H1 (cell line): ENCODE results near the gene SCGB2B2. TPM values are rescaled to one million over a fixed set of nuclear protein-coding genes. Genes with fewer than 3 reads are reported as not detected.

Source experiments
- CTCF ChIA-PET: fragments of 300-600 bp; sonication (Branson Sonifier 250); formaldehyde crosslinking; loops from one replicate; lab custom pipeline; 2021; ENCODE audit not compliant: partially characterized antibody; lab: Charles Lee
- POLR2A ChIA-PET: fragments of 300-600 bp; sonication (Branson Sonifier 250); formaldehyde crosslinking; loops from one replicate; lab custom pipeline; 2021; ENCODE audit warnings: inconsistent platforms; ENCODE audit not compliant: partially characterized antibody; lab: Charles Lee
- DNase-seq, 2 experiments: peaks; one replicate each; pipeline versions ENCODE4 v3.0.0 to v3.0.0-alpha.2; 2010 to 2022; ENCODE audit warnings: low spot score in 2 of 2, low read depth in 1 of 2, mixed read lengths in 1 of 2
- FAIRE-seq: peaks from 2 replicates; lab custom pipeline; 2011; peaks lifted over from hg19 to GRCh38; lab: Jason Lieb, UNC
- H2AFZ ChIP-seq: 2 replicates; pipeline ENCODE4 v1.8.1; 2012; ENCODE audit warnings: low read length, inconsistent platforms
- H2AK5ac ChIP-seq: 2 replicates; pipeline ENCODE4 v1.6.1; 2013; ENCODE audit warnings: low read depth, low read length
- H2BK120ac ChIP-seq: replicated peaks from 2 replicates; pipeline ENCODE3; 2013; ENCODE audit warnings: low read depth, low read length, inconsistent platforms
- H2BK12ac ChIP-seq: 2 replicates; pipeline ENCODE4 v1.6.1; 2013; ENCODE audit warnings: low read depth, low read length
- H2BK15ac ChIP-seq: 2 replicates; pipeline ENCODE4 v1.6.1; 2013; ENCODE audit warnings: low read length
- H2BK20ac ChIP-seq: 2 replicates; pipeline ENCODE4 v1.6.1; 2013; ENCODE audit warnings: low read length
- H2BK5ac ChIP-seq: 2 replicates; pipeline ENCODE4 v1.6.1; 2013; ENCODE audit warnings: low read depth, low read length
- H3K14ac ChIP-seq: 2 replicates; pipeline ENCODE4 v1.6.1; 2013; ENCODE audit warnings: inconsistent platforms; ENCODE audit not compliant: insufficient read length
- H3K18ac ChIP-seq: 2 replicates; pipeline ENCODE4 v1.6.1; 2013; ENCODE audit warnings: low read length; ENCODE audit errors: extremely low read depth
- H3K23ac ChIP-seq: 2 replicates; pipeline ENCODE4 v1.6.1; 2013; ENCODE audit warnings: inconsistent platforms; ENCODE audit not compliant: insufficient read length
- H3K23me2 ChIP-seq: 2 replicates; pipeline ENCODE4 v1.6.1; 2013; ENCODE audit warnings: low read depth, low read length
- H3K27ac ChIP-seq: 2 replicates; pipeline ENCODE4 v1.6.1; 2011; ENCODE audit warnings: low read depth, low read length, inconsistent platforms
- H3K27me3 ChIP-seq, 4 experiments: replicated peaks in 1 of 4; 1 replicate in 1 of 4; 2 replicates in 3 of 4; pipeline versions ENCODE4 v1.6.1 to v1.8.1; 2011 to 2013; ENCODE audit warnings: low read length in 3 of 4, mild to moderate bottlenecking in 3 of 4, inconsistent platforms in 2 of 4, mixed read lengths in 2 of 4, moderate library complexity in 1 of 4; ENCODE audit not compliant: control insufficient read depth in 3 of 4, insufficient read depth in 3 of 4; ENCODE audit errors: extremely low read depth in 1 of 4
- H3K36me3 ChIP-seq, 4 experiments: 2 replicates each; pipeline versions ENCODE4 v1.6.1 to v1.8.1; 2011 to 2013; ENCODE audit warnings: mild to moderate bottlenecking in 4 of 4, low read length in 3 of 4, moderate library complexity in 2 of 4, control low read depth in 1 of 4, inconsistent platforms in 1 of 4; ENCODE audit not compliant: insufficient read depth in 4 of 4, control insufficient read depth in 2 of 4
- H3K4ac ChIP-seq: replicated peaks from 2 replicates; pipeline ENCODE3; 2013; ENCODE audit warnings: low read length, low read depth, mixed read lengths, inconsistent platforms; ENCODE audit not compliant: insufficient read length
- H3K4me1 ChIP-seq, 4 experiments: replicated peaks in 1 of 4; 1 replicate in 1 of 4; 2 replicates in 3 of 4; pipeline versions ENCODE4 v1.6.1 to v1.8.1; 2011 to 2013; ENCODE audit warnings: low read length in 3 of 4, inconsistent platforms in 2 of 4, mixed read lengths in 1 of 4; ENCODE audit not compliant: insufficient read depth in 4 of 4, control insufficient read depth in 3 of 4
- H3K4me2 ChIP-seq, 2 experiments: 2 replicates each; pipeline versions ENCODE4 v1.6.1 to v1.8.1; 2011 to 2013; ENCODE audit warnings: low read depth in 2 of 2, low read length in 2 of 2, control low read depth in 1 of 2, inconsistent platforms in 1 of 2, mild to moderate bottlenecking in 1 of 2; ENCODE audit not compliant: insufficient read depth in 1 of 2
- H3K4me3 ChIP-seq, 4 experiments: fragments of 200-600, 300-600 bp in 1 of 4; sonication (generic), shearing (Covaris generic), sonication (Bioruptor Twin) in 1 of 4; 2 replicates each; pipeline versions ENCODE4 v1.5.1 to v1.8.1; 2011 to 2016; ENCODE audit warnings: low read length in 4 of 4, low read depth in 3 of 4, control low read depth in 2 of 4, inconsistent platforms in 2 of 4, mild to moderate bottlenecking in 2 of 4, mixed read lengths in 1 of 4, moderate library complexity in 1 of 4; ENCODE audit not compliant: insufficient read depth in 2 of 4; ENCODE audit errors: extremely low read depth in 1 of 4
- H3K56ac ChIP-seq: replicated peaks from 2 replicates; pipeline ENCODE3; 2013; ENCODE audit warnings: low read depth, mild to moderate bottlenecking, mixed read lengths, low read length, inconsistent platforms; ENCODE audit not compliant: insufficient read length
- H3K79me1 ChIP-seq: 2 replicates; pipeline ENCODE4 v1.6.1; 2013; ENCODE audit warnings: low read depth, low read length, control low read depth
- H3K79me2 ChIP-seq, 2 experiments: 2 replicates each; pipeline versions ENCODE4 v1.6.1 to v1.8.1; 2012 to 2013; ENCODE audit warnings: low read length in 2 of 2, mild to moderate bottlenecking in 2 of 2, inconsistent platforms in 1 of 2; ENCODE audit not compliant: insufficient read depth in 2 of 2, control insufficient read depth in 1 of 2
- H3K9ac ChIP-seq, 4 experiments: replicated peaks in 1 of 4; 1 replicate in 1 of 4; 2 replicates in 3 of 4; pipeline versions ENCODE4 v1.6.1 to v1.8.1; 2011 to 2013; ENCODE audit warnings: low read depth in 3 of 4, low read length in 3 of 4, control low read depth in 2 of 4, mild to moderate bottlenecking in 2 of 4, moderate library complexity in 2 of 4, inconsistent platforms in 1 of 4; ENCODE audit errors: extremely low read depth in 1 of 4
- H3K9me3 ChIP-seq, 2 experiments: 2 replicates each; pipeline versions ENCODE4 v1.6.1 to v1.8.1; 2012 to 2013; ENCODE audit warnings: mild to moderate bottlenecking in 2 of 2, moderate library complexity in 2 of 2, control low read depth in 1 of 2, inconsistent platforms in 1 of 2, low read depth in 1 of 2, low read length in 1 of 2, mixed read lengths in 1 of 2; ENCODE audit not compliant: insufficient read depth in 2 of 2
- H4K20me1 ChIP-seq, 2 experiments: replicated peaks in 1 of 2; 2 replicates each; pipeline versions ENCODE3 to v1.8.1; 2011 to 2013; ENCODE audit warnings: inconsistent platforms in 2 of 2, low read length in 2 of 2, mild to moderate bottlenecking in 1 of 2; ENCODE audit not compliant: insufficient read depth in 2 of 2, control insufficient read depth in 1 of 2
- H4K5ac ChIP-seq: 2 replicates; pipeline ENCODE4 v1.6.1; 2013; ENCODE audit warnings: low read length, low read depth, mixed read lengths, inconsistent platforms; ENCODE audit not compliant: insufficient read length
- H4K8ac ChIP-seq: 2 replicates; pipeline ENCODE4 v1.8.0; 2013; ENCODE audit warnings: mild to moderate bottlenecking, moderate library complexity, low read length, inconsistent platforms; ENCODE audit not compliant: insufficient read depth; ENCODE audit errors: extremely low read depth
- H4K91ac ChIP-seq: replicated peaks from 2 replicates; pipeline ENCODE3; 2013; ENCODE audit warnings: low read length, mixed read lengths, inconsistent platforms; ENCODE audit not compliant: insufficient read length
- HDAC2 ChIP-seq, 2 experiments: fragments of 300-600 bp in 1 of 2; sonication (generic) in 1 of 2; IDR thresholded peaks; 2 replicates each; pipeline ENCODE4 v1.6.1; 2011 to 2012; ENCODE audit warnings: low read depth in 2 of 2, low read length in 2 of 2, mild to moderate bottlenecking in 2 of 2, moderate library complexity in 2 of 2, borderline replicate concordance in 1 of 2, inconsistent platforms in 1 of 2
- WGBS, 2 experiments: shearing (Covaris generic) in 1 of 2; methylation state at CpG; one replicate each; pipeline versions ENCODE4 v1.1.6 to v1.1.7; 2013 to 2015; ENCODE audit warnings: low lambda C conversion rate in 2 of 2, mixed read lengths in 2 of 2, inconsistent platforms in 1 of 2, low coverage in 1 of 2, missing lambda C conversion rate in 1 of 2; ENCODE audit not compliant: insufficient replicate concordance in 2 of 2, insufficient coverage in 1 of 2, insufficient read length in 1 of 2; ENCODE audit errors: extremely low coverage in 1 of 2, missing lambda C conversion rate in 1 of 2; 5-methylcytosine and 5-hydroxymethylcytosine counted together
- polyA plus RNA-seq, 7 experiments: library from polyadenylated mRNA; depleted of rRNA in 3 of 7; stranded (reverse) in 5 of 7; unstranded in 2 of 7; fragments of >200 nt in 5 of 7; fragments of 200-250 nt in 2 of 7; gene quantifications; 1 replicate in 5 of 7; 2 replicates in 1 of 7; 4 replicates in 1 of 7; pipeline versions ENCODE4 v1.2.1 to v1.2.3, GENCODE V29; 2011 to 2013; ENCODE audit warnings: missing spikeins in 2 of 7, mixed read lengths in 2 of 7
- total RNA-seq: library from RNA; stranded (reverse); fragmentation: NEBNext Ultra II Directional; extraction: Animal tissue kit (Norgen Biotek cat#: 25700); gene quantifications from 2 replicates; pipeline ENCODE4 v1.2.1, GENCODE V29; 2021

Gene SCGB2B2
- total and polyA plus RNA-seq, 2 of the 8 experiments (the other 6 are each of a cell fraction or from before 2014, with no cell fraction given): 0.09 TPM; not detected in 1

DNA sequence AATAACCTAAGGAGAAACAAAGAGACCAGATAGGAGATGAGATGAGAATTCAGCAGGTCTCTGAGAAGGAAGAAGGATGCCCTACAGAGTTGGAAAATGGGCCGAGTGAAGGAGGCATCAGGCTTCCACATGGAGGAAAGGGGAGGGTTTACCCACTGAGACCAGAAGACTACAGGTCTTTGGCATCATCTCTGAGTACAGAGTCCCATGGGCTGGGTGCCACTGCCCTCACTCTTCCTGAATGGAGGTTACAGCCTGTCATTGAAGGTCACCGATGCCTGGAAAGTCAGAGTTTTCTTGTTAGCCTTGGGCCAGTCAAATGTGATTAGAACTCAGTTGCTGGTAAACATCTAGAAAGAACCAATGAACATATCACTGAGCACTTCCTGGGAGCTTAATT lies 10.4 kb upstream of the SCGB2B2 start:
- H3K4me1 ChIP-seq: no peaks in the 10 kb centered on the region
- H2BK5ac ChIP-seq: no peak overlapping the region
- no peak overlapping the region for H2AFZ ChIP-seq
- H3K9me3 ChIP-seq: peaks cover 38 to 43% of the 10 kb centered on the region in 2 experiments
- H2BK120ac ChIP-seq: no peak overlapping the region
- no peak overlapping the region for H4K91ac ChIP-seq
- H3K14ac ChIP-seq: no peak overlapping the region
- 58% methylated on average over 2 of the region's 2 CpGs; no CpG with 5 or more reads in 1 of the 2 experiments for WGBS, 2 experiments
- no peak overlapping the region for H3K4me2 ChIP-seq
- no peak overlapping the region for H2BK20ac ChIP-seq
- H2BK15ac ChIP-seq: no peak overlapping the region
- no peaks in the 10 kb centered on the region for H3K79me2 ChIP-seq
- FAIRE-seq (no peak), DNase-seq (no peak)
- no peaks in the 10 kb centered on the region for H3K79me1 ChIP-seq
- no peak overlapping the region for H4K8ac ChIP-seq
- no peak overlapping the region for H3K27ac ChIP-seq
- H3K36me3 ChIP-seq: peaks cover 0 to 32% (median 17%) of the 10 kb centered on the region in 4 experiments; a peak in 6 of 8 replicates
- no peak overlapping the region for H2BK12ac ChIP-seq
- no peak overlapping the region for H2AK5ac ChIP-seq
- no peak overlapping the region for H3K18ac ChIP-seq
- no peak overlapping the region for H3K4me3 ChIP-seq
- POLR2A ChIA-PET: interaction anchor here (1.5 to 3.7 kb wide), 2 partner anchors 9 to 10 kb away, joined by 8 to 19 read pairs; partner anchors contain the start of genes SCGB2B2 and ZNF302
- no peak overlapping the region for H3K23ac ChIP-seq
- H3K27me3 ChIP-seq: peaks cover 0 to 2% (median 0%) of the 10 kb centered on the region in 4 experiments; a peak in 2 of 7 replicates
- H4K20me1 ChIP-seq: no peaks in the 10 kb centered on the region
- CTCF ChIA-PET: interaction anchor here (0.6 kb wide), 1 partner anchor 76 kb away, joined by 3 read pairs; no protein-coding TSS in a partner anchor
- no peak overlapping the region for H3K4ac ChIP-seq
- no peak overlapping the region for H3K9ac ChIP-seq
- no peak overlapping the region for H4K5ac ChIP-seq
- H3K56ac ChIP-seq: no peak overlapping the region
- no peaks in the 10 kb centered on the region; the same call in 1 of the 2 replicates for H3K23me2 ChIP-seq
- TF ChIP-seq HDAC2 (IDR thresholded peaks at IDR 0.05; ENCODE audit: borderline replicate concordance in 1 of 2, low read depth in 2 of 2, low read length in 2 of 2): no peak
